Endothelial cell of hepatic sinusoid (primary cell): ENCODE data around the gene ANKRD44.

Experiments
- in situ Hi-C: cut with HindIII; loops from 2 replicates; pipeline ENCODE4 v1.10.0; 2017; ENCODE audit warnings: low sequenced_read_pairs

The ANKRD44 gene

DNA sequence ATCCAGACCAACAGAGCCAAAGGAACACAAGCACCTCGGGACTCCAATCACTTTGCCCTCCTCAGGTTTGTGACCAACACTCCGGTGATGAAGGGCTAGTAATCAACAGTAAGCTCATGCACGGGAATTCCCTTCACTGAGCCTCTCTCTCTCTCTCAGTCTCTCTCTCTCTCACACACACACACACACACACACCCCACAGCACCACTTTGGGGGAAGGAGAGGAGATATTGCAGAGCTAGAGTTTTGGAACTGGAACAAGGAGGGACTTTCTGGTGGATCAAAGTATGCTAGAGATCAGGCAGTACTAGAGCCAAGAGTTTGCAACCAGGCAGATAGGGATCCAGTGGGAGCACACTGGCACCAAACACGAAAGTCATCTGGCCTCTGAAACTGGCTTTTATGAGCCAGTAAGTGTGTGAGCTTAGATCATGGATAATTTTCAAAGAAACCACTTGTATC lies 98.7 kb downstream of the ANKRD44 start:
- in situ Hi-C loops: loop anchor here (5.0 kb wide), 1 partner anchor 85 kb away; no protein-coding TSS in a partner anchor

GRCh38 chr2:197210430-197210829 lies 100.2 kb downstream of the ANKRD44 start:
- in situ Hi-C loops: loop anchor here (5.0 kb wide), 1 partner anchor 83 kb away; no protein-coding TSS in a partner anchor

GRCh38 chr2:197209742-197210408 lies 100.7 kb downstream of the ANKRD44 start:
- in situ Hi-C loops: loop anchor here (5.0 kb wide), 1 partner anchor 83 kb away; no protein-coding TSS in a partner anchor

DNA sequence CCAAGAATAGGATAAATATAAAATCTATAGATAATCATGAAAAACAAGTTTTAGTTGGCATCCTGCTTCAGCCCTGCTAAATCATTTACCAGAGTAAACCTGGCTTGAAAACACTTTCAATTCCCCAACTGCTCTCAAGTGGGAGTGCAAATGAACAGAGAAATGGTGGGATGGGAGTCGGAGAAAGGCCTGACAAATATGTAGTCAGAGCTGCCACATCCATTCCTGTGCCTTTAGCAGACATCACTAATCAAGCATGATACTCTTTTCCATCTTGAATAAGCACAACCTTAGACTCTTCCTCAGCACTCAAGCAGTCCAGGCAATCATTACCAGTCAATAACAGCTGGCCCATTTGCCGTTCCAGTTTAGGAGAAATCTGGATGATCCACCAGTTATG lies 101.3 kb downstream of the ANKRD44 start:
- in situ Hi-C loops: no loop called here

DNA sequence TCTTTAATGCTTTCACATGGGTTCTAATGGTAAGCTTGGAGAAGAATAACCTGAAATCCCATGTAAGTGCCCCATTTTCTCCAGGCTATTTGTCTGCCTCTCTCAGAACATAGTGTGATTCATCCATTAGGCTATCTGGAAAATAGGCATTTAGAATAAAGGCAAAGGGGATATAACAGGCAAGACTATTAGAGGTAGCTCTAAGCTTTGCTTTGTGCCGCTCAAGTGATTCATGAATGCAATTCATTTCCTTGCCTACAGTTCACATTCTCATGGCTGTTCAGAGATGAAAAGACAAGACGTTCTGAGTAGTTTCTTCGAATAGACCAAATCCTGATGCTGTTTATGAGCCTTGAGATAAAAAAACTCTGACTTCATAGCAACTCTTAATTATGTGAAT lies 101.7 kb downstream of the ANKRD44 start:
- in situ Hi-C loops: no loop called here

DNA sequence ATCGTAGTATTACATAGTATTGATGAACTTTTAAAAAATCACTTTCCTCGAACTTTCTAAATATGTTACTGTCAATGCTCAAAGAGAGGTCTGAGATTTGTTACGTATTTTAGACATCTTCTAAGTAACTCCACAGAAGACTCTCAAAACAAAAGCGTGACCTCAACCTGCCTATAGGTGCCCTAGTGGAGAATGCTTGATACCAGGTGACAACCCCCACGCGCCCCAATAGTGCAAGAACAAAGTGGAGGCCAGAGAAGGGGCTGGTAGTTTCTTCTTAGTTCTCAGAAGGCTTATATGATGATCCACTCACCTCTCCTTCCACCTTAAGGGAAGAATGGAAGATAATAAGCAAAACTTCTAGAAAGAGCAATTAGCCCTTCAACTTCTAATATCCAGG lies 102.6 kb downstream of the ANKRD44 start:
- in situ Hi-C loops: no loop called here

DNA sequence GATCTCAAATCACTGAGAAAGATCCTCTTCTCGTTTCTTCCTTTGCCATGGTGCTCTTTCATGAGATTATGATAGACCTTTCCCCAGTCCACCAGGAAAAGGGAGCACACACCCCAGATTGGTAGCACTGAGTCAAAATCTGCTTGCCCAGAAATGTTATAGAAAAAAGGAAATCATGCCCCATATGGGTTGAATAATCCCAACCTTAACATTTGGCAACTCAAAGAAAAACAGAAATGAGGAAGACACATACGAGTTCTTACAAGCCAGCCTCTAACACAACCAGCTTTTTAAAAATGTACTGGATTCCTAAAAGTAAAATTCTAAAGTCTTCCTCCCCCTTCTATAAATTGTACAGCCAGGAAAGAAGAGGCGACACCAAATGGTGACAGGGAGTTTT lies 103.0 kb downstream of the ANKRD44 start:
- in situ Hi-C loops: no loop called here

DNA sequence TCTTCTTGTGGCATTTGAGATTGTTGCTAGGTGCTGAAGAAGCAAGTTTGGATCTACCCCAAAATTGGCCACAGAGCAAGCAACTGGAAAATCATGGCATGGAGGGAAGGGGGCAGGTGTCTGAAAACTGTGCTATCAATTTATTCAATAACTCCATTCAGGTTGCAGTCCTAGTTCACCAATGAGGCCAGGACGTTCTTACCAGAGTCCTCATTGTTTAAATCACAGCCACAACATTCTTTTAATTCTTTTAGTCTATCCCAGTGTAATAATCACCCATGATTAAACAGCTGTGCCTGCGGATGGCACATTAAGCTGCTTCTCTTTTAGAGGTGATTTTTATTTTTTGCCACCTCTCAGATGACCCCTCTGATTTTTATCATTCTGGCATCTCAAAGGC lies 103.5 kb downstream of the ANKRD44 start:
- in situ Hi-C loops: no loop called here

DNA sequence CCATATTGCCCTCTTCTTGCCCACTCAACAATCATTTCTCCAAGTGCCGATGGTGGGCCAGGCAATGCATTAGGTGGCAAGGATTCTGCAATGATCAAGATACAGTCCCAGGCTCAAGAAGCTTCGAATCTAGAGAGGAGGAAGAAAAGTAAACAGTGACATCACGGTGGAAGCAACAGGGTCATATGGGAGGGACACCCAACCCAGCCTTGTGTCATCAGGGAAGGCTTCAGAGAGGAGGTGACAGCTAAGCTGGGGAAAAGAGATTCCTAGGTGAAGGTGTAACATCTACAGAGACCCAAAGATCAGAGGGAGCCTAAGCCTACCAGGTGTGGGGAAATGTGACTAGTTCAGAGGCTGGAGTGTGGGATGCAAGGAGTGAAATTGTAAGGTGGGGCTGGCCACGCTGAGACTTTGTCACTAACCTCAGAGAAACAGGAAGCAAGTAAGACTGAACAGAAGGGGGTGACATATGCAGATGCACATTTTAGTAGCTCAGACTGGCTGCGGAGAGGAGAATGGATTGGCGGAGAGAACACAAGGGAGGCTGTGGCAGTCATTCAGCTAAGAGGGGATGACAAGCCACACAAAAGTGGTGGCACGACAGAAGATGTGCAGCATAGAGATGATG lies 104.9 kb downstream of the ANKRD44 start:
- in situ Hi-C loops: no loop called here

GRCh38 chr2:197204519-197205250 lies 105.9 kb downstream of the ANKRD44 start:
- in situ Hi-C loops: no loop called here

GRCh38 chr2:197201874-197202273 lies 108.7 kb downstream of the ANKRD44 start:
- in situ Hi-C loops: no loop called here

GRCh38 chr2:197200762-197201058 lies 109.9 kb downstream of the ANKRD44 start:
- in situ Hi-C loops: no loop called here

DNA sequence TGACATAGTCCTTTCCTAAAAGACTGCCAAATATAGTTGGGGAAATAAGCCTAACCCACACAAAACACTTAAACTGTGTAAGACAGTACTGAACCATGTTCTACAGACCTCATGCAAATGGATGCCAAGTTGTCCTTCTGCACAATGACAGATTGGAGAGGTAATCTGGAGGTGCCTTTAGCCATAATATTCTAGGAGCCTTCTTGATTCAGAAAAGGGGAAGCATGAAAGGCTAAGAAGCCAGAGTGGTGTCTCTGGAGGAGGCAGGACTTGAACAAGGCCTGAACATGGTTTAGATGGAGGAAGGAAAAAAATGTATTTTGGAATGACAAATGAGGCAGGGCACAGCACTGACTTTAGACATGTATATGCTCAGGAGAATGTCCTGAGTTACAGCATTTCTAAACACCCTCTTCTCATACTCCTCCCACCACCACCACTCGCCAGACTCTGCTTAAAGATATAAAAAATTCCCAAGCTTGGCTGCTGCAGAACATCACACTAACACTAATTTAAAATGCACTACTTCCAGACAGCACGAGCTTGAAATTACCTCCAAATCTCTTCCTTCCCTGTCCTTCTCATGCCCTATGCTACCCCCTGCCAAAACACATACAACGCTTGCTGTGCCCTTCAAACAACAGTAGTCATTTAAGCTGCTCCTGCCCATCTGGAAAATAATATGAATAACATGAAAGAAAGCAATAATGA lies 110.4 kb downstream of the ANKRD44 start:
- in situ Hi-C loops: no loop called here

DNA sequence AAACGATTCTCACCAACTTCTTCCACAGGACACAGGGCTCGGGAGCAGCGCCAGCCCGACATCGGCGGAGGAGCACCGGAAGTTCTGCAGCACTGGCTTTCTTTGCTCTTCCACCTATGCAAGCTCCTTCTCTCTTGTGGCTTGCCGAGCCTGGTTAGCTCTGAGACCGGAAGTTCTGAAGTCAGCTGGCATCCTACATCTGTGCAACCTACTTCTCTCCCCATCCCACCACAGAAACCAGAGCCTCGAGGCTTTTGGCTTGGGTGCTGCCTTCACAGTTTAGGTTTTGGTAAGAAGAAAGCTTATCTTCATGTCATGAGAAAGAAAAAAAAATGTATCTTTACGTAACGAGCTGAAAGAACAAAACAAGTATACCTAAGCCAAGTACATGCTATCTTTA lies 111.7 kb downstream of the ANKRD44 start:
- in situ Hi-C loops: no loop called here

- in situ Hi-C loops: no loop called here
Measured at GRCh38 chr2:197197895-197198311, 112.7 kb downstream of the ANKRD44 start.

GRCh38 chr2:197196541-197197180 lies 113.9 kb downstream of the ANKRD44 start:
- in situ Hi-C loops: no loop called here

GRCh38 chr2:197195518-197195917 lies 115.1 kb downstream of the ANKRD44 start:
- in situ Hi-C loops: no loop called here

DNA sequence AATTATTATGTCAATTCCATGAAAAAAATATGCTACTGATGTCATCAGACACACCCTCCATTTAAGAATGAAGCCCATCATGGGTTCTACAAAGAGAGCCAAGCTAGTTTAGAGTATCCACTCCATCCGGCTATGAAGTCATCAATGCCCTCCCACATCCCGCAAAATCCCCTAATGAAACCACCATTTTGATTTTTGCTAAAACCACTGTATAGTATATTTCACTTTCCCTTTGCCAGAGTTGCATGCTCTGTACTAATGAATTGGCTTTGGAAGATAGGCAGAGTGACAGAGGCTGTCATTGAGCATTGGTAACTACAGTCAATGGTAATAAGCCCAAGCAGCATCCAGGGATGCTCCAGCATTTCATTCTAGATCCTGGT lies 118.6 kb downstream of the ANKRD44 start:
- in situ Hi-C loops: no loop called here

GRCh38 chr2:197191177-197191939 lies 119.2 kb downstream of the ANKRD44 start:
- in situ Hi-C loops: no loop called here

DNA sequence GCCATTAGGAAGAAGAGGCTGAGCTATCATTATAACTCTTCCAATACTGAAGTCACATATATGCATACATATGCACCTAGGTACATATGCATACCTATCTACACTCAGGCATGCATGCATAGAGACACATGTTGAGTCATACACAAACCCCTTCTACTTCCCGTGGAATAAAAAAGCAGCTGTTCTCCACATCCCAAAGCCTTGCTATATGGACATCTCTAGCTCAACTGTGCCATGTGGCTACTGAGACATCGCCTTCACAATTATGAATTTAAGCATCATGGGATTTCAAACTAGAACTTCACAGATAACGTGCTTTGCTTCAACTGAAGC lies 120.5 kb downstream of the ANKRD44 start:
- in situ Hi-C loops: no loop called here
